GM23338 (cell line): ENCODE data around the gene NCS1. TPM values are rescaled to one million over a fixed set of nuclear protein-coding genes. Genes with fewer than 3 reads are reported as not detected.

ENCODE experiments used
- ATAC-seq: fragments of 200-7000 bp; cut with Tn5 transposase; 3 replicates; pipeline ENCODE4 v1.9.1; 2020
- DNase-seq: peaks from one replicate; pipeline ENCODE4 v3.0.0-alpha.2; 2015; ENCODE audit warnings: low spot score
- H2AFZ ChIP-seq: fragments of 200-600 bp; sonication (generic); 2 replicates; pipeline ENCODE4 v1.8.0; 2016; ENCODE audit warnings: antibody characterized with exemption, mild to moderate bottlenecking, moderate library complexity
- H3F3A ChIP-seq: fragments of 200-600 bp; sonication (generic); replicated peaks from 2 replicates; pipeline ENCODE4 v1.8.0; 2017; ENCODE audit warnings: antibody characterized with exemption, mixed run types, low read depth
- H3K27ac ChIP-seq: fragments of 200-600 bp; sonication (generic); 2 replicates; pipeline ENCODE4 v1.6.1; 2016; ENCODE audit warnings: low read depth
- H3K27me3 ChIP-seq: fragments of 200-600 bp; sonication (generic); 2 replicates; pipeline ENCODE4 v1.8.0; 2016; ENCODE audit warnings: mild to moderate bottlenecking, mixed run types, moderate library complexity; ENCODE audit not compliant: insufficient read depth
- H3K36me3 ChIP-seq: fragments of 200-600 bp; sonication (generic); 2 replicates; pipeline ENCODE4 v1.8.0; 2016; ENCODE audit warnings: mild to moderate bottlenecking; ENCODE audit not compliant: insufficient read depth
- H3K4me1 ChIP-seq: fragments of 200-600 bp; sonication (generic); 2 replicates; pipeline ENCODE4 v1.8.0; 2016; ENCODE audit warnings: mild to moderate bottlenecking, moderate library complexity; ENCODE audit not compliant: insufficient read depth
- H3K4me2 ChIP-seq: fragments of 200-600 bp; sonication (generic); 2 replicates; pipeline ENCODE4 v1.7.1; 2017; ENCODE audit warnings: mixed run types
- H3K4me3 ChIP-seq: fragments of 200-600 bp; sonication (generic); 2 replicates; pipeline ENCODE4 v1.6.1; 2016; ENCODE audit warnings: mixed run types
- H3K79me2 ChIP-seq: fragments of 200-600 bp; sonication (generic); replicated peaks from 2 replicates; pipeline ENCODE4 v1.8.0; 2017; ENCODE audit warnings: mild to moderate bottlenecking; ENCODE audit not compliant: insufficient read depth
- H3K9me2 ChIP-seq: fragments of 200-600 bp; sonication (generic); 2 replicates; pipeline ENCODE4 v1.8.0; 2017; ENCODE audit not compliant: insufficient read depth
- H4K20me1 ChIP-seq: fragments of 200-600 bp; sonication (generic); replicated peaks from 2 replicates; pipeline ENCODE4 v1.8.0; 2017; ENCODE audit warnings: mild to moderate bottlenecking; ENCODE audit not compliant: insufficient read depth
- H3K27ac Mint-ChIP-seq: 2 replicates; pipeline ENCODE4 v1.8.0; 2020; ENCODE audit warnings: inconsistent platforms, mild to moderate bottlenecking, moderate library complexity, mixed read lengths
- H3K27me3 Mint-ChIP-seq: 3 replicates; pipeline ENCODE4 v1.8.0; 2022; ENCODE audit warnings: low read depth, mild to moderate bottlenecking, moderate library complexity, mixed read lengths, inconsistent platforms; ENCODE audit not compliant: insufficient read depth, poor library complexity
- H3K36me3 Mint-ChIP-seq: 3 replicates; pipeline ENCODE4 v1.8.0; 2021; ENCODE audit warnings: low read depth, mild to moderate bottlenecking, inconsistent platforms, moderate library complexity, mixed read lengths
- H3K4me1 Mint-ChIP-seq: 3 replicates; pipeline ENCODE4 v1.8.0; 2020; ENCODE audit warnings: mild to moderate bottlenecking, inconsistent platforms, mixed read lengths
- H3K4me3 Mint-ChIP-seq: 3 replicates; pipeline ENCODE4 v1.8.0; 2021; ENCODE audit warnings: moderate library complexity, mild to moderate bottlenecking, inconsistent platforms, mixed read lengths
- H3K9me3 Mint-ChIP-seq: 3 replicates; pipeline ENCODE4 v1.8.0; 2020; ENCODE audit warnings: moderate library complexity, mild to moderate bottlenecking, inconsistent platforms, mixed read lengths
- CREB1 ChIP-seq: fragments of 250-450 bp; sonication (Bioruptor Pico); IDR thresholded peaks from 2 replicates; pipeline ENCODE4 v1.5.0; 2020; ENCODE audit warnings: low read depth, mild to moderate bottlenecking, moderate library complexity
- EZH2 ChIP-seq: fragments of 200-600 bp; sonication (generic); IDR thresholded peaks from one replicate; pipeline ENCODE4 v1.8.0; 2017; ENCODE audit warnings: antibody characterized with exemption, mild to moderate bottlenecking, low read depth; ENCODE audit not compliant: unreplicated experiment
- EZH2phosphoT487 ChIP-seq: fragments of 200-600 bp; sonication (generic); IDR thresholded peaks from one replicate; pipeline ENCODE4 v1.8.1; 2018; ENCODE audit warnings: antibody characterized with exemption; ENCODE audit not compliant: unreplicated experiment
- JUNB ChIP-seq: IDR thresholded peaks from one replicate; pipeline ENCODE4 v1.6.1; 2016; ENCODE audit warnings: antibody characterized with exemption; ENCODE audit not compliant: unreplicated experiment
- NANOG ChIP-seq: IDR thresholded peaks from 2 replicates; pipeline ENCODE4 v1.6.1; 2016; ENCODE audit warnings: antibody characterized with exemption, borderline replicate concordance
- POLR2AphosphoS5 ChIP-seq: IDR thresholded peaks from 2 replicates; pipeline ENCODE4 v1.6.1; 2016; ENCODE audit warnings: antibody characterized with exemption, low read depth
- REST ChIP-seq: IDR thresholded peaks from one replicate; pipeline ENCODE4 v1.6.1; 2018; ENCODE audit warnings: antibody characterized with exemption; ENCODE audit not compliant: unreplicated experiment
- STAT1 ChIP-seq: IDR thresholded peaks from one replicate; pipeline ENCODE4 v1.6.1; 2016; ENCODE audit warnings: antibody characterized with exemption; ENCODE audit not compliant: unreplicated experiment
- ZNF114 ChIP-seq: fragments of 250-450 bp; sonication (Bioruptor Pico); IDR thresholded peaks from 2 replicates; pipeline ENCODE4 v1.5.0; 2020; ENCODE audit warnings: mild to moderate bottlenecking, moderate library complexity
- ZNF331 ChIP-seq: fragments of 250-450 bp; sonication (Bioruptor Pico); IDR thresholded peaks from 2 replicates; pipeline ENCODE4 v1.5.0; 2020; ENCODE audit warnings: low read depth, mild to moderate bottlenecking, moderate library complexity
- polyA plus RNA-seq: library from polyadenylated mRNA; unstranded; fragments of >200 nt; fragmentation: Nextera tagmentation; extraction: Ambion mirVana; gene quantifications from 2 replicates; pipeline ENCODE4 v1.2.1, GENCODE V29; 2016
- total RNA-seq: library from RNA; depleted of rRNA; stranded (reverse); fragments of >200 nt; shearing (Covaris generic); gene quantifications from 2 replicates; pipeline ENCODE4 v1.2.3, GENCODE V29; 2014
- TF ChIP-seq, protein P1 (sequence below), 2 experiments: fragments of 200-600 bp in 1 of 2; sonication (generic) in 1 of 2; conservative IDR thresholded peaks; 2 replicates each; pipeline versions ENCODE4 v1.5.1 to v1.6.1; 2016 to 2017; ENCODE audit warnings: antibody characterized with exemption in 2 of 2, low read depth in 2 of 2, mild to moderate bottlenecking in 2 of 2, moderate library complexity in 1 of 2

Gene NCS1
- total and polyA plus RNA-seq, 2 experiments from 2014 or later, result 8.2 to 34.3 TPM

DNA sequence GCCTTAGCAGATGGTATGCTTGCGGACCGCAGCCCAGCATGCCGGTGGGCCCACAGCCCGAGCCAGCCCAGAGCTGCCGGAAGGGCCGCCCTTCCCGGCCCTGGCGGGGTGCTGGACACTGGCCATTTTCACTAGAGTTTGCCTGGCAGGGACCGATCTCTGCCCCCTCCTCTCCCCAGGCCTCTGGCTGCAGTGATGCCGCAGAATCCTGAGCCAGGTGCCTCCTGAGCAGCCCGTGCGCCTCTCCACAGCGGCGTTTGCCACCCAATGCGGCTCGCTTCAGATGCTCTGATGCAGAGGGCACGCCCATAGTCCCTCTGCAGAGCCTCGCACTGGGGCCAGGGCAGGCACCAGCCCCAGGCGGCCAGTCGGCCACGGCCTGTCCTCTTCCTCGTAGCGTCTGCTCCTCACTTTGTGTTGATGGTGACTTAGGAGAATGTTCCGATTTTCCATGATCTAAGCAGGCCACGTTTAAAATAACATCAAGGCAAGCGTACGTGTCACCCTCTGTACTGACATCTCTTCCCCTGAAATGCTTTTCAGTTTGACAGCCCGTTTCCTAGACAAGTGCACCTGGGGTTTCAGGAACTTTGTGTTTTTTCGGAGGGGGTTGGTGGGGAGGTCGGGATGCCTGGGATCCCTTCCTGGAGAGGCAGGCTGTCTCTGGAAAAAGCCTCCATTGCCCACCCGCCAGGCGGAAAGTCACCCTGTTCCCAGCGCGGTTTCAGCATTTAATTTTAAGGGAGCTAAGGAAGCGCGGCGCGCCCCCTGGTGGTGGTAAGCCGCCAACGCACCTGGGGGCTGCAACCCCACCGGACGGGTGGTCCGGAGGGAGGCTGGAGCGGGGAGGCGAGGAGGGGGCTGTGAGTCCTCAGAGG, 63.6 kb downstream of the NCS1 start:
- Histone ChIP-seq H3K79me2 (no peaks in the 10 kb centered on the region), H3K36me3 (no peaks in the 10 kb centered on the region; the same call in 1 of the 2 replicates), H3K4me2 (no peak overlapping the region), H3K4me1 (no peaks in the 10 kb centered on the region), H2AFZ (no peak overlapping the region), H4K20me1 (peaks cover 2% of the 10 kb centered on the region; the same call in 1 of the 2 replicates), H3K27me3 (no peaks in the 10 kb centered on the region), H3K27ac (no peak overlapping the region), H3K4me3 (no peak overlapping the region), H3F3A (no peaks in the 10 kb centered on the region), H3K9me2 (no peaks in the 10 kb centered on the region)
- Mint-ChIP-seq H3K27me3 (peaks cover 12% of the 10 kb centered on the region), H3K27ac (peak overlapping the region; percentile 67), H3K4me3 (peak overlapping the region; percentile 19; the same call in 1 of the 3 replicates), H3K9me3 (no peaks in the 10 kb centered on the region; the same call in 1 of the 3 replicates), H3K4me1 (peaks cover 26% of the 10 kb centered on the region), H3K36me3 (peaks cover 13% of the 10 kb centered on the region)
- ATAC-seq (peak; percentile 59), DNase-seq (peak; percentile 88)
- TF ChIP-seq NANOG, result no peak
- TF ChIP-seq, protein P1, sequence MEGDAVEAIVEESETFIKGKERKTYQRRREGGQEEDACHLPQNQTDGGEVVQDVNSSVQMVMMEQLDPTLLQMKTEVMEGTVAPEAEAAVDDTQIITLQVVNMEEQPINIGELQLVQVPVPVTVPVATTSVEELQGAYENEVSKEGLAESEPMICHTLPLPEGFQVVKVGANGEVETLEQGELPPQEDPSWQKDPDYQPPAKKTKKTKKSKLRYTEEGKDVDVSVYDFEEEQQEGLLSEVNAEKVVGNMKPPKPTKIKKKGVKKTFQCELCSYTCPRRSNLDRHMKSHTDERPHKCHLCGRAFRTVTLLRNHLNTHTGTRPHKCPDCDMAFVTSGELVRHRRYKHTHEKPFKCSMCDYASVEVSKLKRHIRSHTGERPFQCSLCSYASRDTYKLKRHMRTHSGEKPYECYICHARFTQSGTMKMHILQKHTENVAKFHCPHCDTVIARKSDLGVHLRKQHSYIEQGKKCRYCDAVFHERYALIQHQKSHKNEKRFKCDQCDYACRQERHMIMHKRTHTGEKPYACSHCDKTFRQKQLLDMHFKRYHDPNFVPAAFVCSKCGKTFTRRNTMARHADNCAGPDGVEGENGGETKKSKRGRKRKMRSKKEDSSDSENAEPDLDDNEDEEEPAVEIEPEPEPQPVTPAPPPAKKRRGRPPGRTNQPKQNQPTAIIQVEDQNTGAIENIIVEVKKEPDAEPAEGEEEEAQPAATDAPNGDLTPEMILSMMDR (conservative IDR thresholded peaks at IDR 0.05; ENCODE audit: low read depth in 2 of 2), result peak; percentile 96 to 97

DNA sequence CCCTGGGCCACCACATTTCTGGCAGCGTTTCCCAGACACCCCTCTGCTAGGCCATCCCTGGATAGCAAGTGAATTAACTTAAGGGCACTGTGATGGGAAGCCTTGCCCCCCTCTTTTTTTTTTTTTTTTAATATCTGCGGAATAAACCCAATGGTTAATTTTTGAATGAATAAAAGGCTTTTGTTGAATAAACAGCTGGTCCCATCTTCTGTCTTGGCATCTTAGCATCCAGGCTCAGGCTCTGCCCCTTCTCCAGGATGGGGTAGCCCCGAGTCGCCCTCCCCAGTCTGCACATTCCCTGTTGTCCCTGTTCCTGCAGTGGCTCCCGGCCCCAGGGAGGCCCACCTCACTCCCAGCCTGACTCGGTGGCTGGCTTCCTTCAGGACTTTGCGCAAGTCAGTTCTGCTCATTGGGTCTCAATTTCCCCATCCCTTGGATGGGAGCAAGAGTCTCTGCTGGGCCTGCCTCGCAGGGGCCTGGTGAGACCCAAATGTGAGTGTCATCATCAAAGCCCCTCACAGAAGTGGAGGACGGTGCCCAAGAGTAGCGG, 64.3 kb downstream of the NCS1 start:
- no peaks in the 10 kb centered on the region for H3F3A ChIP-seq
- H3K27me3 Mint-ChIP-seq, result peaks cover 16% of the 10 kb centered on the region
- peaks cover 13% of the 10 kb centered on the region for H3K36me3 Mint-ChIP-seq
- ATAC-seq, result no peak
- H3K4me3 Mint-ChIP-seq, result no peak overlapping the region
- no peak overlapping the region for H3K4me3 ChIP-seq
- H3K4me1 ChIP-seq, result no peaks in the 10 kb centered on the region
- no peaks in the 10 kb centered on the region for H3K79me2 ChIP-seq
- no peaks in the 10 kb centered on the region for H3K9me2 ChIP-seq
- no peak overlapping the region for H3K4me2 ChIP-seq
- H3K36me3 ChIP-seq, result no peaks in the 10 kb centered on the region; the same call in 1 of the 2 replicates
- DNase-seq, result no peak
- no peaks in the 10 kb centered on the region; the same call in 1 of the 3 replicates for H3K9me3 Mint-ChIP-seq
- no peak overlapping the region for H3K27ac Mint-ChIP-seq
- H3K27me3 ChIP-seq, result no peaks in the 10 kb centered on the region
- H3K27ac ChIP-seq, result no peak overlapping the region
- H3K4me1 Mint-ChIP-seq, result peaks cover 28% of the 10 kb centered on the region
- no peak overlapping the region for H2AFZ ChIP-seq
- no peaks in the 10 kb centered on the region for H4K20me1 ChIP-seq
- TF ChIP-seq STAT1, result no peak
- TF ChIP-seq, protein P1 (conservative IDR thresholded peaks at IDR 0.05; ENCODE audit: low read depth in 2 of 2), result no peak
- no peak for TF ChIP-seq JUNB
- TF ChIP-seq POLR2AphosphoS5, result no peak
- TF ChIP-seq CREB1 (CRISPR knock-in tag), result no peak
- TF ChIP-seq EZH2phosphoT487, result no peak
- no peak for TF ChIP-seq NANOG
- no peak for TF ChIP-seq EZH2
- TF ChIP-seq ZNF331 (CRISPR knock-in tag), result no peak
- no peak for TF ChIP-seq REST
- no peak for TF ChIP-seq ZNF114 (CRISPR knock-in tag)
